HG03565 (cell line): ENCODE data around the gene KIFC3.
"Not testable (repeated sequence)": the region's sequence is repeated elsewhere in the genome, so short reads cannot be mapped to it uniquely, and the experiment has no call there.

Experiments used
- ATAC-seq: cut with Tn5 transposase; IDR thresholded peaks from one replicate; pipeline ENCODE4 v1.9.1; 2021; ENCODE audit warnings: mild to moderate bottlenecking, moderate library complexity; ENCODE audit not compliant: unreplicated experiment

KIFC3 gene

DNA sequence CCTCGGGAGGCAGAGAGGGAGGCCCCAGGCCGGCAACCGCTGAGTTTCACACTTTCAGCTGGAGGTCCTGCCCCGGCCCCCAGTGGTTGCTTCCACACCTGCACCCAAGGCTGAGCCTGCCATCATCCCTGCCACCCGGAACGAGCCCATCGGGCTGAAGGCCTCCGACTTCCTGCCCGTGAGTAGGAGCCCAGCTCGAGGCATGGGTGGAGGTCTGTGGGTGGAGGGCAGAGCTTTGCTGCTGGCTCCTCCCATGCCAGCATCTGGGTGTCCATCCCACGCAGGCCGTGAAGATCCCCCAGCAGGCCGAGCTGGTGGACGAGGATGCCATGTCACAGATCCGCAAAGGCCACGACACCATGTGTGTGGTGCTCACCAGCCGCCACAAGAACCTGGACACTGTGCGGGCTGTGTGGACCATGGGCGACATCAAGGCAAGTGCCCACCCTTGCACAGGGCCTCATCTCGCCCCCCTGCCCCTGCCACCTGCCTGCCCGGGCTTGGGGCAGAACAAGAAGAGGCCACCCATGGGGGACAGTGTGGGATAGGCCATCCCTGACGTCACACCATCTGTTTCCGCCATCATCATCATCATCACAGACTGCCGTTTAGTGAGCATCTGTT lies 47.1 kb downstream of the KIFC3 start:
- ATAC-seq = no peak

DNA sequence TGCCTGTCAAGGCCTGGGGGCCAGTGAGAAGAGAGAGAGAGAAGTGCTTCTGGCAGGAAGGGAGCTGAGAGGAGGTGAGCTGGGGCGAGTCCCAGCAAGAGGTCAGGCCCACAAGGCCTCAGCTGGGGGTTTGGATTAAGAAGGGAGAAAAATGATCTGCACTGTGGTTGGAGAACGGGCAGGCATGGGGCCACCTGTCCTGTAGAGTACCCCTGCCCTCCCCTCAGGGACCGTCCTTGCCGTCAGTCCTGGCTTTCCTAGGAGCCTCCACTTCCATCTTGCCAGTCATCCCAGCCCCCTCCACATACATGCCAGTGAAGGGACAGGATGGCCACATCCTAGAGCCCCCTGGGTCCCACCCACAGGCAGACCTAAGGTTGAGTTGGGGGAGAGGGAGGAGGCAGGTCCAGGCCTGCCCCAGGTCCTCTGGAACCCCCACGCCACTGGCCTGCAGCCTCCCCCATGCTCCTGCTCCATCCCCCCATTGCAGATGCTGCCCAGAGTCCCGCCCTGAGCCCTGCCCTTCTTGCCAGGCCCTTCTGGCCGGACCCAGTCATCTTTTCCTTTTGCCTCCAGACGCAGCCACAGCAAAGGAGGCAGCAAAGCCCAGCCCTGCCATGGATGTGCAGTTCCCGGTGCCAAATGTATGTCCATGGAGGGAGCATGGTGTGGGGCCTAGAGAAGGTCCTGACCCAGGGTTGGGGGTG lies 47.8 kb downstream of the KIFC3 start:
- no peak for ATAC-seq

DNA sequence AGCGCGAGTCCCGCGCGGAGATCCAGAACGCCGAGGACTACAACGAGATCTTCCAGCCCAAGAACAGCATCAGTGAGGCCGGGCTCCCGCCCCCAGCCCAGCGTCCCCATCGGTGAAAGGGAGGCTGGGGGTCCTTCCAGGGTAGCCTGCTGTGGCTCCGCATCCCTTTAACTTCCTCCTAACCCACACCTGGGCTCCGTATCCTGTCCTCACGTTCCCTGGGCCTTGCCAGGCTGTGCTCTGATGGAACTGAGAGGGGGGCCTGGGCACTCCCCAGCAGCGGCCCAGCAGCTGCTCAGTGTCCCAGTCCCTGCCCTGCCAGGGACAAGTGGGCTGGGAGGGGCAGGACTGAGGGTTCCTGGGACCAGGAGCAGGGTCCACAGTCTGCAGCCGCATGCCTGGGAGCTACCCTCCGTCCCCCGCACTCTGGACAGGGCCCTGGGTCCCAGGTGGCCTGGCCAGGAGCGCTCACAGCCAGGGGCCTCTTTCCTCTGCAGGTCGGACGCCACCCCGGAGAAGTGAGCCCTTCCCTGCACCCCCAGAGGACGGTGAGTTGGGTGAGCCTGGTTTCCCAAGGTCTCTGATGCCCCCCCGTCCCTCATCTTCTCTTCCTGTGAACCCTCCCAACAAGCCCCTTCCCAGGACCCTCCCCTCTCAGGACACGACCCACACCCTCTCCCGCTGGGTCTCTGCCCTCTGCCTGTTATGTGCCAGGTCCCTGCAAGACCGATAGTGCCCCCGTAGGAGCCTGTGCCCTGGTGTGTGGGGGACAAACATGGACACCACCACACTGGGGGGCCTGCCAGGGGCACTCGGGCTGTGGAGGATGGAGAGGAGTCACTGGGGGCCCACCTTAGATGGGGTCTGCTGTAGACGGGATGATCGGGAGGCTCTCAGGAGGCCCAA lies 48.6 kb downstream of the KIFC3 start:
- no peak for ATAC-seq

DNA sequence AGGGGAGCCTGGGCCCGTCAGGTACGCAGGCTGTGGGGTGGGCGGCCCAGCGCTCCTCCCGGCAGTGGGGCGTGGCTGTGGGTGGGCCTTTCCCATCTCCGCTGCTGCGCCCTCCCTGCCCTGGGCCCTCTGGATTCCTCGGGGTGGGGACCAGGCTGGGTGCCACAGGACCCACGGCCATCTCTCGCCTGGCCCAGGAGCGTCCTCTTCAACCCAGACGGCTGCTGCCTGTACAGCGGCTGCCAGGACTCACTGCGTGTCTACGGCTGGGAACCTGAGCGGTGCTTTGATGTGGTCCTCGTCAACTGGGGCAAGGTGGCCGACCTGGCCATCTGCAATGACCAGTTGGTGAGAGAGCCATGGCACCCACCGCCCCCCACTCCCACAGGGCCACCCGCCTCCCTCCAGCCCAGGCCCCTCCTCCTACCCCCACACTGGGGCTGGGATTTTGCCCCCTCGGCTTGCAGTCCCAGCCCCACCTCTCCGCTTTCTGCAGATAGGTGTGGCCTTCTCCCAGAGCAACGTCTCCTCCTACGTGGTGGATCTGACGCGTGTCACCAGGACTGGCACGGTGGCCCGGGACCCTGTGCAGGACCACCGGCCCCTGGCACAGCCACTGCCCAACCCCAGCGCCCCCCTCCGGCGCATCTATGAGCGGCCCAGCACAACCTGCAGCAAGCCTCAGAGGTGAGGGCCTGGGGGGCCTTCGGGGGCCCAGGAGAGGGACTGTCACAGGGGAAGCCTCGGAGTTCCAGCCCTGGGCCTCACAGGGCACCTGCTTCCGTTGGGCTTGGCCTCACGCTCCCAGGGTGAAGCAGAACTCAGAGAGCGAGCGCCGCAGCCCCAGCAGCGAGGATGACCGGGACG lies 49.5 kb downstream of the KIFC3 start:
- no peak for ATAC-seq

DNA sequence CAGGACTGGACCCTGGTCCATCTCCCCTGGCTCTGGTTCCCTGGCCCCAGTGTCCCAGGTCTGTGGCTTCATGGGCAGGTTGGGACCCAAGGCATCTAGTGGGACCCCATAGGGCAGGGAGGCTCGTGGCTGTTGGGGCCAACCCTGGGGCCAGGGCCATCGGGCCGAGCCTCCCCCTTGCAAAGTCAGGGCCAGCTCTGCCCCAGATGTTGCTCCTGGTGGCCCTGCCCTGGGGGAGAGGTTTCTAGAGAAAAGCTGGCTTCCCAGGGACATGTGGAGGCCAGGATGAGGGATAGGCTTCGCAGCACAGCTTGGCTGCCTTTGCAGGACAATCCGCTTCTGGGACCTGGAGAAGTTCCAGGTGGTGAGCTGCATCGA lies 50.1 kb downstream of the KIFC3 start:
- no peak for ATAC-seq

DNA sequence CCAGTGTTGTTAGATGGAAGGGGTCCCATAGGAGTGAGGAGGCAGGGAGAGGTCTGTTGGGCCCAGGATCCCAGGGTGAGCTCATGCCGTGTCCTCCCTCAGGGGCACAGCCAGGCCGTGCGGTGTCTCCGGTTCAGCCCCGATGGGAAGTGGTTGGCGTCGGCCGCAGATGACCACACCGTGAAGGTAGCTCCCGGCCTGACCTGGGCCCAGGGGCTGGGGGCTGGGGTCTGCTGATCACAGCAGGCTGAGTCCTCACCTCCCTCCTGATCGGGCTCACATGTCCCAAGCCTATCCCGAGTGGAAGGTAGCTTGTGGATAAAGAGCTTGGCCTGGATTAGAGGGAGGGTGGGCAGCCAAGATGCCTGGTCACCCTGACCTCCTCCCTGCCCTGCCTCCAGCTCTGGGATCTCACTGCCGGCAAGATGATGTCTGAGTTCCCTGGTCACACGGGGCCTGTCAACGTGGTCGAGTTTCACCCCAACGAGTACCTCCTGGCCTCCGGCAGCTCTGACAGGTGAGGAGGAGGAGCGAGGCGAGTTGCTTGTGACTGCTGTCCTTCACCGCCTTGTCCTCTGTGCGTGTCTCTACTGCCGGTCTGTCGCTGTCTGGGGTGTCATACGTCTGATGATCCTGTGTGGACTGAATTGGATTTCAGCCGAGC lies 50.6 kb downstream of the KIFC3 start:
- no peak for ATAC-seq

DNA sequence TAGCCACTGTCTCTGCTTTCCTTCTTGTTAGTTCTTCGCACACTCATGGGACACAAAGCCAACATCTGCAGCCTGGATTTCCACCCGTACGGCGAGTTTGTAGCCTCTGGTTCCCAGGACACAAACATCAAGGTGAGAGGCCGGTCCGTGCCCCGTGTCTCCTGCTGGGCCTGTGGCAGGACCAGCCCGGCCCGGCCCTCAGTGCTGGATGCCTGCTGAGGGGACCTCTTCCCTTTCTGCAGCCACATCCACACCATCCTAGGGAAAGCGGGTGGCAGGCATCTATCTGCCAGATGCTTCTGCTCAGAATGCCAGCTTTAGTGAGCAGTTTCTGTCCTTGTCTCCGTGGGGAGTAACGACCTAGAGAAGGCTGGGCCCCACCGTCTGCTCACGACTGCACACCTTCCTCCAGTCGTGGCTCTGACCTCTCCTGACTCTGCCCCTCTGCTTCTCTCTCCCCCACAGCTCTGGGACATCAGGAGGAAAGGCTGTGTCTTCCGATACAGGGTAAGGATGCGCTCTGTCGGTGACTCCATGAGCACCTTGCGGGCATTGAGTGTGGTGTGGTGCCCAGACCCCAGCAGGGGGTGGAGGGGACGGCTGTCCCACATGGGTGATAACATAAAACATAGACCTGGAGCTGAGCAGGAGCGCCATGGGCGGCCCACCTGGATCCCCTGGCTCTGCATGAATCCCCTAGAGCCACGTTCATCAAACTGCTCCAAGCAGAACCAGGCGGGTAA lies 51.3 kb downstream of the KIFC3 start:
- no peak for ATAC-seq

DNA sequence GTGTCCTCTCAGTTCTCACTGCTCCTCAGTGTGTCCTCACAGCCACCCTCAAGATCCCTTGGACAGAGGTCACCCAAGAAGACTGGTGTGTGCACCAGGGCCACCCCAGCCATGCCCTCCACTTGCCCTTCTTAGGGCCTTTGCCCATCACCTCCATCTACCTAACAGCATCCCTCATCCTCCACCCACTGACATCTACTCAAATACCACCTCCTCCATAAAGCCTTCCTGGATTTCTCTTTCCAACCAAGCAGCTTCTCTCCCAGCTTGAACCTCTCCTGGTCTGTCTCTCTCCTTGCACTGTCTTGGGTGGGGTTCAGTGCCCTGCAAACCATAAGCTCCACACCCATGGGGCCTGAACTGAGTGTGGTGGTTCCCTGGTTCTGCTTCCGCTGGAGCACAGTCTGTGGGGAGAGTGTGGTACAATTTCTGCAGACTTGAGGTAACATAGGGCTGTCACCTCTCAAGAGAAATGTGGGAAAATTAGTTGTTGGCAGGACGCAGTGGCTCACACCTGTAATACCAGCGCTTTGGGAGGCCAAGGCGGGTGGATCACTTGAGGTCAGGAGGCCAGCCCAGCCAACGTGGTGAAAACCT lies 52.3 kb downstream of the KIFC3 start:
- no peak for ATAC-seq

DNA sequence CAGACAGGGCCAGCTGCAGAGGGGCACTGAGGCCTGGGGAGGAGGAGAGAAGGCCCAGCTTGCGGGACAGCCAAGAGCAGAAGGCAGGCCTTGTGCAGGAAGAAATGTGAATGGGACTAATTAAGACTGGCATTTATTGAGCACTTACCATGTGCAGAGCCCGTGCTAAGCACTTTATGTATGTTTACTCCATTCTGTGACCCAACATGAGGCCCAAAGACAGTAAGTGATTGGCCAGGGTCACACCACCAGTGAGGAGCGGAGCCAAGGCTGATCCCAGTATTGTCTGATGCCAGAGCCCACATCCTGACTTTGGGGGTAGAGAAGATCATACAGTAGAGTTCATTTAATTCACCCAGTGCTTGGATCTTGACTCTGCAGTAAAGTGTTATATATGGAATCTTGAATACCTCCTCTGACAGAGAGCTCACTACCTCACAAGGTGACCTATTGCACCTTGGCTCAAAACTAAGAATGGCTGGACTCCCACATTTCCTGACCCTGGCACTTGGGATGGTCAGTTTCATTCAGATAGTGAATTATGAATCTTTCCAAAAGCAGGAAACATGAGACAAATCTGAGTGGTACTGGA lies 53.1 kb downstream of the KIFC3 start:
- ATAC-seq = no peak

DNA sequence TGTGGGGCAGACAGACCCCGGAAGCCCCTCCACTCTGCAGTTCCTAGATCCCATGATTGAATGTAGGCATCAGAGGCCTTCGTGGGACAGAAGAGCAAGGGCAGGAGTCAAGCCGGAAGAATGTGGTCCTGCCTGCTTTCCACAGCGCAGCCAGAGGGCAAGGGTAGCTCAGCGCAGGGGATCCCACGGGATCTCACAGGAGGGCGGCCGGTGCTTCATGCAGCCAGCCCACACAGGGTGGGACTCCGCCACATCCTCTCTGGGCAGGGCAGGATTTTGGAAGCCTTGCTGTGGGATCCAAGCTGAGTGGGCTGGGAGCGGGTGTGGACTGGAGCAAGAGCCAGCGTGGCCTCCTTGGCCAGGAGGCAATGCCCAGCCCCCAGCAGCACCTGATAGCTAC lies 53.7 kb downstream of the KIFC3 start:
- no peak for ATAC-seq

DNA sequence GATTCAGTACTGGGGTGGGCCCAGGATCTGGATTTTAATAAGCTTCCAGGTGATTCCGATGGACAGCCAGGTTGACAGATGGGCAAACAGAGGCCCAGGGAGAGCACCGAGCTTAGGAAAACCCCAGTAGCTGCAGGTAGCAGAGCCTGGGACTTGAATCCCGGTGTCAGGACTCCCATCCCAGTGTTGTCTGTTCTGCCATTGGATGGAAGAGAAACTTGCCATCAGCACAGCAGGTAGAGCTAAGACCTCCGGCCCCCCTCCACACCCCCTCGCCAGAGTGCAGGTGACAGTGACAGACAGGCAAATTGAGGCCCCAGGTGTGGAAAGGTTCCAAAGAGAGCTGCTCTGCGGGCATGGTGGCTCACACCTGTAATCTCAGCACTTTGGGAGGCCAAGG lies 54.3 kb downstream of the KIFC3 start:
- ATAC-seq = no peak

DNA sequence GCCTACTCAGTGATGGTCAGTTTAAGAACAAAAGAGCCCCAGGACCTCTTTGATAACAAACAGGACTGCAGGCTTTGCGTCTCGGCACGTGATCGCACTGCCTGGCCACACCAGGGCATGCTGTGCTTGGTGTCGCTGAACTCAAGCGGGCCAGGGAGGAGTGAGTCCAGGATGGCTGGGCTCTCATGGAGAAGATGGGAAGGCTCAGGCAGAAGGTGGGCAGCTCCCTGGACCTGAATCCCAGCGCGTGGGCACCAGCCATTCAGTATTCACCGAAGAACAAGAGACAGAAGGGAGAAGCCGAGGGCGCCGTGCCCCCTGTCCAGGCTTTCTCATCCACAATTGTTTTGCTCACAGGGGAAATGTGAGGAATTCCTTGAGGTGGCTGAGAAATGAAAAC lies 54.8 kb downstream of the KIFC3 start:
- no peak for ATAC-seq

DNA sequence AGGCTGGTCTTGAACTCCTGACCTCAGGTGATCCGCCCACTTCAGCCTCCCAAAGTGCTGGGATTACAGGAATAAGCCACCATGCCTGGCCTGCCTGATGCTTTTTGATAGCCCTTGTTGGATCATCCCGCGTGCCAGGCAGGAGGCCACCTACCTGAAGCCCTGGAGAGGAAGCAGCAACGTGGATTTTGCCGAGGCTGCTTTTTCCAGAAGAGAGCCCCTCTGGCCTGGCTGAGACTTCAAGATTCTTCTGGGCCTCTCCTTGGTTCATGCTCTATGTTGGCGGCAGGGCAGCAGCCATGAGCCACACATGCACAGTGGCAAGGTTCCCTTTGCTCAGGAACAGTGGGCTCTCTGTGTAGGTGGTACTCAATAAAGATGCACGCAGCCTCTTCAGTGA lies 55.2 kb downstream of the KIFC3 start:
- no peak for ATAC-seq

DNA sequence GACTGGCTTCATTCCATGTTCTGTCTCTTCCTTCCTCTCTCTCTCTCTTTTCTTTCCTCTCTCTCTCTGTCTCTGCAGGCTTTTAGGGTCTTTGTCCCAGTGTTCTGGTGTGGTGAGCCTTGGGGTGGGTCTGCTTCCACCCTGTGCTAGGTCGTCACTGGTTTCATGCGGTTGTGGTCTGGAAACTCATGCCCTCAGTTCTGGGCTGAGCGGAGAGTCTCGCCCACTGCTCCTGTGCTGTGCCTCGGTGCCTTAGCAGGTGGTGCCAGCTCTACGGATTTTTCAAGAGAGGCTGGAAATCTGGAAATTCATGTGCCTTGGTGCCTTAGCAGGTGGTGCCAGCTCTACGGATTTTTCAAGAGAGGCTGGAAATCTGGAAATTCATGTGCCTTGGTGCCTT lies 56.0 kb downstream of the KIFC3 start:
- not testable (repeated sequence) for ATAC-seq

DNA sequence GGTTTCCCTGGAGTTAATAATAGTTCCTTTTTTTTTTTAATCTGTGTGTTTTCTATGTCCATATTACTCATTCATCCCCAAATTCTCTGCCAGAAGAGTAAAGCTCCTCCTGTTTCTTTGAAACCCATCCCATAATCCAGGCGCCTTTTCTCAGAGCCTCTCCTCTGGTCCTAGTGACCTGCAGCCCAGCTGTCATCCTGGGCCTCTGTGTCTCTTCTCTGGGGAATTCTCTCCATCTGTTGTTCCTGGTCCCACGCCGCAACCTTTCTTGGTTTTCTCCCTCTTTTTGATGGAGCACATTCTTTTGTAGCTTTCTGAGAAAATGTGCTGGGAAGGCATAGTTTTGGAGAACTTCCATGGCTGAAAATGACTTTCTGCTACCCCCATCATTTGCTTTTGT lies 56.5 kb downstream of the KIFC3 start:
- no peak for ATAC-seq

DNA sequence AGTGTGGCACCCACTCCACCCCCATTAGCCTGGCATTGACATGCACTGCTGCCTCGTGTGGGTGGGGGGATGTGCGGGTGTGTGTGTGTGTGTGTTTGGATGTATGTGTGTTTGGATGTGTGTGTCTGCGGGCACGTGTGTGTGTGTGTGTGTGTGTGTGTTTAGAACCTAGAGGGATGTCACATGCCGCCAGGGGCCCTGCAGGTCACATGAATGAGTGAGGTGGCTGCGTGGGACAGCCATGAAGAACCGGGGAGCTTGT lies 57.7 kb downstream of the KIFC3 start:
- no peak for ATAC-seq

DNA sequence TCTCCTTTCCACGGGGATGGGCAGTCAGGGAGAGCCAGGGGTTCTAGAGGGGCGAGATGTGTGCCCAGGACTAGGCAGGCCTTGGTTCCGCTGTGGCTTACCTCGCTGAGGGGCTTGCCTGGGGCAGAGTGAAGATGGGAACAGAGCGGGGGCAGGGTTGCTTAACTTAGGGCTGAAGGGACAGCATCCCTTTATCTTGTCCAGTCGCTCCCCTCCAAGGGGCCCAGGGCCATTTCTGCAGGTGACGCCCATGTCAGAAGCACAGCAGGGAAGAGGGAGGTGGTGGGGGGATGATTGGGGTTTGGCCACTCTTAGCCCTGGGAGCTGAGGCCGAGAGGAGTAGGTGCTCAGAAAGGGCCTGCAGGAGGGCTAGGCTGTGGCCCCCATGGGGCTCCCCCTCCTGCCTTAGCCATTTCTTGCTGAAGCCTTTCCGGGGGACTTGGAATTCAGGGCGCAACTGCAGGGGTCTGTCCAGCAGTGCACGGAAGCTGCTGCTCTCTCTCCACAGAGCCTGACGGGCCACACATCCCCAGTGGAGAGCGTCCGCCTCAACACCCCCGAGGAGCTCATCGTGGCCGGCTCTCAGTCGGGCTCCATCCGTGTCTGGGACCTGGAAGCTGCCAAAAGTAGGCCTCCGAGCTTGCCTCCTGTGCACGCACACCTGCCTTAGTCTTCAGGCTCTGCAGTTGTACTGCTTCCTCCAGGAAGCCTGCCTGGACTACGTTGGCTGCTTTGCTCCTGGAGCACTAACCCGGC lies 58.2 kb downstream of the KIFC3 start:
- ATAC-seq = no peak

DNA sequence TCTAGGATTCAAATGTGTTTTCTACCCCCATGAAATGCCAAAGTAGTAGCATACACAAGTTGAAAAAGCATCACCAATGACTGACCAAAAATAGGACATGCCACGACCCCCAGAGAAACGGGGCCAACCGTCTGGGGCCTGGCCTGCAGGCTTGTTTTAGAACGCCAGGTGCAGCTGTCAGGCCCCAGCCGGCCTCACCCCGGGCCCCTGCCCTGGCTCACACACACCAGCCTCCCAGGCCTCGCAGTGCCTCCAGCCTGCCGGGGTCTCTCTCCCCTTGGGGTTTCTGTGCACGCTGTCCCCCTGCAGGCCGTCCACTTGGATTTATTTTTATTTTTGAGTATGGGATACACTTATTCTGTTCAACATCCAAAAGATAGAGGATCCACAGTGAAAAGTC lies 58.8 kb downstream of the KIFC3 start:
- no peak for ATAC-seq

DNA sequence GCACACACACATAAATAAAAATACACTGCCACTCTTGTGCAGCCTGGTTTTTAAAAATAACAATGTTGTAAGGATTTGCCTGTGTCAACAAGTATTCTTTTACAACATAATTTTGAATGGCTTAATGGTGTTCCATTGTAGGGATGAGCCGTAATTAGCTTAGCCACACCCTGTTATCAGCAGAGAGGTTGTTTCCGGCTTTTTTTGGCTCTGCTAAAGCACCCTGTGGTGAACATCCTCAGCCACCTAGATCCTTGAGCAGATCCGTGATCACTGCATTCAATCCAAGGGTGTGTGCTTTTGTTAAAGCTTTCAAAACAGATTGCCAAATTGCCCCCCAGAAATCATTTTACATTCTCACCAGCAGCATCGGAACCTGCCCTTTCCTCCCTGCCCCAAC lies 59.7 kb downstream of the KIFC3 start:
- ATAC-seq = no peak
